GM12872 (cell line): ENCODE measurements around the gene HNMT.

Experiments used
- CTCF ChIP-seq: IDR thresholded peaks from 3 replicates; pipeline ENCODE4 v1.5.1; 2011; ENCODE audit warnings: low read depth, mild to moderate bottlenecking, low read length, moderate library complexity; ENCODE audit not compliant: insufficient read depth

The HNMT gene

GRCh38 chr2:138018866-138019688 lies 54.8 kb downstream of the HNMT start:
- no peak for TF ChIP-seq CTCF

- no peak for TF ChIP-seq CTCF
These were observed 56.2 kb downstream of the HNMT start for GRCh38 chr2:138020432-138020831.

- TF ChIP-seq CTCF, result no peak
These were observed 56.9 kb downstream of the HNMT start for GRCh38 chr2:138021154-138021553.

DNA sequence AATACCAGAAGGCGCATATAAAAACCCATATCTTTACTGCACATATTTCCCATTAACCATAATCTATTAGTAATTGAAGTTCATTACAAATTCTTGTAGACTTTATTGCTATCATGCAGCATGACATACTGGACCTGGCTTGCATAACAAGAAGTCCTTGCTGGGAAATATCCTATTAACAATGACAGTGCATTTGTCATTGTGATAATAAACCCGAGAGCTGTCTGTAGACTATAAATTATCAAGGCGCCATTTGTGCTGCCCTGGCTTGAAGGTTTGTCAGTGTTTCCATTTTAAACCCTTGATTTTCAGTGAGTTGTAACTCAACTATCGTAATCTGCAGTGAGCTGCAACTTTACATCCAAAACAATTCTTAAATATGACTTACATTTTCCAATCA lies 59.0 kb downstream of the HNMT start:
- TF ChIP-seq CTCF, result no peak

GRCh38 chr2:138023976-138024375 lies 59.7 kb downstream of the HNMT start:
- TF ChIP-seq CTCF, result no peak

- no peak for TF ChIP-seq CTCF
These were observed 62.1 kb downstream of the HNMT start for GRCh38 chr2:138026111-138027020.

DNA sequence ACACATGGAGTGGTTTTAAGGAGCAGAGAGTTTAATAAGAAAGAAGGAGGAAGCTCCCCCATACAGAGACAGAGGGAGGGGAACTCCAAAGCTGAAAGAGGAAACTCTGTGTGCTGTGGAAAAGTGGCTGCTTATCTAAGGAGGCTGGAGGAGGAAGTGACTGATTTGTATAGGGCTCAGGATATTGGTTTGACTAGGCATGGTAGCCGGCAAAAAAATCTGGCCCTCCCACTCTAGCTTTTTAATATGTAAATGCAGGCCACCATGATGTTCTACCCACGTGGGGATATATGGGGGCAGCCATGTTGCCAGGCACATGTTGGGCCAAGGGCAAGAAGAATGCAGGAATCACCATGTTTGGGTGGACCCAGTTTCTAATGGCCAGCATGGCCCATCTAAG lies 64.3 kb downstream of the HNMT start:
- no peak for TF ChIP-seq CTCF
